HG02759 (cell line): ENCODE data around the gene TCF7L2.
"Not testable (repeated sequence)": the region's sequence is repeated elsewhere in the genome, so short reads cannot be mapped to it uniquely, and the experiment has no call there.

Experiments used
- ATAC-seq: cut with Tn5 transposase; IDR thresholded peaks from one replicate; pipeline ENCODE4 v1.9.1; 2021; ENCODE audit warnings: mild to moderate bottlenecking, moderate library complexity; ENCODE audit not compliant: unreplicated experiment

TCF7L2 gene

DNA sequence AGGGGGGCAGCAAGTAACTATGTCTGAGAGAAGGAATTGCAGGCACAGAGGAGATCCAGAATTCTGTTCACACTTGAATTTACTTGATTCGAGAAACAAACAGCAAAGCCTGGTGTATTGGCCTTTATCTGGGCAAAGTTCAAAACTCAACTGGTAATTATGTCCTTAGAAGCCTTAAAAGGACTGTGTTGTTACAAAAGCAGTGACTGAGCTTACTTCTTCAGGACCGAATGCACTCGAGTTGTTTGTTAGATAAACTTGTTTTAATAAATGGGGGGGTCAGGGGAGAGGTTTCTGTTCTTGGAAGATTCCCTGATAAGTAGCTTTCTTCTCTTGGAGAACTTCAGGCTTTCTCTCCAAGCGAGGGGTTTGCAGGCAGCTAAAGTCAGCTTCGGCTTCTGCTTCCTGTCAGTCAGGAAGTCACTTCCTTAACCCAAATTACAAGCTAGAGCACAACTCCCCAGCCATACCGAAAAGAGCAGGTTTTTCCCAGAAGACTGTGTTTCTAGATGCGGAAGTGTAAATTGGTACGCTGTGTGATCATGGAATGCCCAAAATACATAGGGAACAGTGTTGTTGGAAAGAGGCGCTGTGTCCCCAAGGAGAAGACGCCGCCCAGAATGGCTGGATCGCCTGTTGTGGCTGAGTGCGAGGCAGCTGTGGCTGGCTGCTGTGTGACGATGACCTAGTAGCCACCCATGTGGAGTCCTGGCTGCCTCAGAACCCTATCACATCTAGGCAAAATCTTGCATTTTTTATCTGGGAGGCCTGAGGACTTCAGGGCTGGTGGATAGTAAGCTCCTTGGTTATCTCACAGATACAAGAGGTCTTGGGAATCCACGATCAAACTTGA lies 110.4 kb downstream of the TCF7L2 start:
- ATAC-seq, result no peak

- no peak for ATAC-seq
Observed at GRCh38 chr10:113061054-113061430, 111.0 kb downstream of the TCF7L2 start.

DNA sequence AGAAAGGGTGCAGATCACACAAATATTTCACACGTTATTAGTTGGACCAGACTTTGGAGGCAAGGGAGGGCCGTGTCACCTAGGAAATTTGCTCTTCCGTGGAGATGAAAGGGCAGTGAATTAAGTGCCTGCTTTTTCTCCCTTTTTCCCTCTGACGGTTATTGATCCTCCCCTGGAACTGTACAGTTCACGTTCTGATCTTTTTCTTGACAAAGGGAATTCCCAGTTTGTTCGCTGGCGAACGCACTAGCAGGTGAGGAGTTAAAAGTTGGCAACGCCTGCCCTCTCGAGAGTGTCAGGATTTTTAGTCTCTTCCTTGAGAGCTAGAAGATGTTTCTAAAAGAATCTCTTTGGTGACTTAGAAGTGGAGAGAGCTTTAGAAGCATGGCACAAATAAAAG lies 111.5 kb downstream of the TCF7L2 start:
- no peak for ATAC-seq

GRCh38 chr10:113063043-113063967 lies 113.3 kb downstream of the TCF7L2 start:
- ATAC-seq, result no peak

DNA sequence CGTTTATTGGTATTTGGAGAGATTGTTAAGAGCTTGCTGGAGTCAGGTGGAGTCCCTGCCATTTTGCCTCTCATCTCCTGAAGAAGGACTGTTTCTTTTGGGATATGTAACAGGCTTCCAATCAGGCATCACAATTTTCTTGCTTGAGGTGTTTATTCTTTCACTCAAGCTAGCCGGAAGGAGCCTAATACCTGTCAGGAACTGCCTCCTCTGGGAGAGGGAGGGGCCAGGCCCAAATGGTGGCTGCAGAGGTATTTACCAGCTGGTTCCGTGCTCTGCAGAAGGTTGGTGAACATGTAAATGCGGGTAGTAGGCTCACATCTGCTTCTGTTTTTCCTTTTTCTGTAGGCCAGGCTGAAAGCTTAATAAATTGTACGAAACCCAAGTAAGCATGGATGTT lies 114.0 kb downstream of the TCF7L2 start:
- no peak for ATAC-seq

- not testable (repeated sequence) for ATAC-seq
Observed at GRCh38 chr10:113066120-113066519, 116.1 kb downstream of the TCF7L2 start.

GRCh38 chr10:113066561-113067312 lies 116.7 kb downstream of the TCF7L2 start:
- ATAC-seq, result no peak

DNA sequence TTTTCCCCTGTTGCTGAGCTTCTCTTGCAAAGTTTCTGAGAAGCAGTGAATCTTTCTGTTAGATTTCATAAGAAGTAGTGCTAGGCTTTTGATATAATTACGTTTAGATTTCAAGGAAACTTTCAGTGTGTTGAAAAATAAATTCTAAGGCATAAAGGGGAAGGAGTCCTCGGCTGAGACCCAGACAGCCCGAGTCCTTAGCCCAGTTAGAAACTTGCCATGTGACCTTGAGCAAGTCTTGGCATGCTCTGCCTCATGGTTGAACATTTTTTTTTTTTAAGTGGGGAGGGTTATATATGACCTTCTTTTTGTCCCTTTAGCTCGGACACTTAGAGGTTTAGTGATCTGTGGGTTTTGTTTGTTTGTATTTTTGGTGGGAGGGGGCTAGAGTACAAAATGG lies 117.5 kb downstream of the TCF7L2 start:
- no peak for ATAC-seq

DNA sequence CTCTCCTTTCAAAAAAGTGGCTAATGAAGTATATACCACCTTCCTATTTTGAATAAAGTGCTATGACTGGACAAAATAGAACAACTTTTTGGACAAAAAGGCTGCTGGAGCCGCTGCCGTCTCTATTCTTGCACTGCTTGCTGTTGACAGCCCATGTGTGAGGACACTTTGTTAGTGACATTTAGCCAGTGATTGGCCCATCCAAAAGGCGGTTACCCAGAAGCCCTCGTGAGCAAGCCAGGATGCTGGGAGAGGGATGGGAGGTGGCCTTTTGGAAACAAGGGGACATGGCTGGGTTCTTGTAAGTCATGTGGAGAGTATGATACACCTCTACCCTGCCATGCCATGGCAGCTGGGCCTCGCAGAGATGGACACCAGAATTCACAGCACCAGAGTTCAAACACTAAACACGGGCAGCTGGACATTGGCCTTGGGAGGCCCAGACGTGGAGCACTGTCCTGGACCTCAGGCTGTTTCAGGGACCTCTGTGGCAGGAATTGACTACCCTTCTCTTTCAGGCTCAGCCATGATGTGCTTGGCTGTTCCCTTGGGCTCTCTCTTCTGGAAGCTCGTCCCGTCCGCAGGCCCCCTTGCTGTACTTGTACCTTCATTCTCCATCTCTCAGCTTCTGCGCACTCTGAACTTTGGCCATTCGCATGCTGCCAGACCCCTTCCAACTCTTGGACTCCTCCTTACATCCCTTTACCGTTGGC lies 118.3 kb downstream of the TCF7L2 start:
- ATAC-seq, result no peak

GRCh38 chr10:113069595-113069994 lies 119.5 kb downstream of the TCF7L2 start:
- ATAC-seq, result no peak

GRCh38 chr10:113071446-113071845 lies 121.4 kb downstream of the TCF7L2 start:
- ATAC-seq, result no peak

DNA sequence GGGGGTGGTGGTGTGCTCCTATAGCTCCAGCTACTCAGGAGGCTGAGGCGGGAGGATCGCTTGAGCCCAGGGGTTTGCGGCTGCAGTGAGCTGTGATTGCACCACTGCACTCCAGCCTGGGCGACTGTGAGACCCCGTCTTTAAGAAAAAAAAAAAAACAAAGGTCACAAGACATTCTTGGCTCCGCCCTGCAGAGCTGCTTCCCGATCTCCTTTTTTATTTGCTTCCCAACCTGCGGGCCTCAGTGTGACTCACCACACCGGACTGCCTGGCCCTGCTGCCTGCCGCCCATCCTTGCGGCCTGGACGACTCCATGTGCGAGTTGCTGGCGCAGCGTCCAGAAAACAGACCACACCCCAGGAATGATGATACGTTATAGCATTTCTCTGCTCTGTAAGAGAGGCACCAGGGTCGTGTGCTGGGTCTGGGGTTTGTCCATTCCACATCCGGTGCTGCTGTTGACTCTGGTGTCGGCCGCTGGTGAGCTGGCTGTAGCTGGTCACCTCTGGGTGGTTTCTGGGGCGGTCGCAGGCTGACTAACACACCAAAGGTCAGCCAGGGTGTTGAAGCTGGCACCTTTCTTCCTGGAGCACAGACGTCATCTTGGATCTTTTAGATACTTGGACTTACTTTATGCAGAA lies 123.6 kb downstream of the TCF7L2 start:
- no peak for ATAC-seq

GRCh38 chr10:113076949-113077348 lies 126.9 kb downstream of the TCF7L2 start:
- no peak for ATAC-seq

GRCh38 chr10:113078282-113078907 lies 128.3 kb downstream of the TCF7L2 start:
- ATAC-seq, result no peak

DNA sequence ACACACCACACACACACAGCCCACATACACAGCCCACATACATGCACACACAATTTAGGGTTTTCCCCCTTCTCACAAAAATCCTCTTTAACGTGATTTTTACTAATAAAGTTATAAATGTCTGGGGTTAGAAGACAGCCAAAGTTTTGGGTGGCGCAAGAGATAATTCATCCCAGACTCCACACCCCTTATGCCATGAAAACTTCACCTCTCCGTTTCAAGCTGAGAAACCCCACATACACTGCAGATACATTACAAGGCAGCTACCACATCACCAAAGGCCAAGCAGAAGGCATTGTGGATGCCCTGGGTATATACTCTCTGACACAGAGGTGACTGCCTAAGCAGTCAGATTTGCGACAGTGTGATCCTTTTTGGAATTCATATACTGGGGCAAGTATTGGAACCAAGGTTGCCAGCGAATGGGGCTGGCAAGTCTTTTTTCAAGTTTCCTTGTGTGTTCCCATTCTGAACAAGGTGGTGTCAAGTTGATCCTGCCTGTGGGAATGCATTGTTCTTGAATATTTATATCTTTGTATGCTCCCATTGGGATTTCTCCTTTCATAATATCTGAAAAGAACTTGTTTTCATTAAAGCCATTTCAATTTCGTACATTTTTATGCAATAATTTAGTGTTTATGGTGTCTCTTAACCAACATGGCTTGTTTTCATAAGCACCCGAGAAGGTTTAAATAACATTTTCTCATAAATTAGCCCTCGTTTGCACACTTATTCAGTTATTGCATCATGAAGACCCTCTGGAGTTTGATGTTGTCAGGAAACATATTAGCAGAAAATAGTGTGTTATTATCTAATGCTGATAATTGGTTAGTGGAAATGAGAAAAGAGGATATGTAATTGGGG lies 130.2 kb downstream of the TCF7L2 start:
- no peak for ATAC-seq

GRCh38 chr10:113080925-113081229 lies 130.8 kb downstream of the TCF7L2 start:
- ATAC-seq, result no peak

GRCh38 chr10:113084031-113084430 lies 134.0 kb downstream of the TCF7L2 start:
- ATAC-seq, result no peak

DNA sequence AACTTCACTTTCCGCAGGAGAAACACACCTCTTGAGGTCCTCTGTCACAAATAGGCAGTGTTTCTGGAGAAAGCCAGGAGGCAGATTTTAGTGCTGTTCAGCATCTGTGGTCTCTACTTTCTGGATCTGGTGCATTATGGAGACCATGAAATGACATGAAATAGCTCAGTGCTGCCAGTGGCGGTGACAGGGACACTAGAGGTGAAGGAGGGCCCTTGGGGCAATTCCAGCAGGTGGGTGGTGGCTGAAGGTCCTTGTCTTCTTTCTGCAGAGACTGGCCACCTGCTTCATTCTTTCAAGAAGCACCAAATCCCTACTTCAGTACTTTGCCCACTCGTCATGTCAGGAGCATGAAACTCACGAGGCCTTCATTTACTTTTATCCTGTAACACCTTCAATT lies 135.7 kb downstream of the TCF7L2 start:
- ATAC-seq, result no peak

DNA sequence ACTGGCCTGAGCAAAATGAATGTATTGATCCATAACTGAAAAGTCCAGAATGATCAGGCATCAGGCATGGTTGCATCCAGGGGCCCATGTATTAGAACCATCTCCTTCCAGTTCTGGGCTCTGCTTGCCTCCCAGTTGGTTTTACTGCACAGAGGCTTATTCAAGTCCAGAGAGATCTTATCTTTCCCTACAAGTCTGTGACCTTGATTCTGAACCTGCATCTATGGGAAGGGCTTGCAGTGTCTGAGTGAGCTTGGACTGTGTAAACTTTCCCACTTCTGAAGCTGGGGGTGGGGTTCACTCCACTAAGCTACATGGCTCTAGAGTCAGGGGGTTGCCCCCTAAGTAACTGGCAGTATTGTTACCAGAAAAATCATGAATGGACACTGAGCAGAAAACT lies 136.2 kb downstream of the TCF7L2 start:
- ATAC-seq, result no peak
